ENCODE data around the gene USP53.
A peak's percentile ranks its signal among the peaks of the same experiment; 100 is the strongest.
"Not testable (repeated sequence)": the region's sequence is repeated elsewhere in the genome, so short reads cannot be mapped to it uniquely, and the experiment has no call there.

Gene USP53

DNA sequence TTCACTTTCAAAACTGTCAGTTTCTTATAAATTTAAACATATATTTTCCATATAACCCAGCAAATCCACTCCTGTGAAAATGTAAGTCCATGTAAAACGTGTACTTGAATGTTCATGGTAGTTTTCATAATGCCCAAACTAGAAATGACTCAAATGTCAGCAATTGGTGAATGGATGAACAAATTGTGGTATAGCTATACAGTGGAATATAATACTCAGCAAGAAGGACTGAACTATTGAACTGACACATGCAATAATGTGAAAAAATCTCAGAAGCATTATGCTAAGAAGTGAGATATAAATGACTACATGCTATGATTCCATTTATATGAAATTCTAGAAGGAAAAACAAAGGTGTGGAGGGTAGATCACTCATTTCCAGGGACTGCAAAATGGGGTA lies 52.2 kb downstream of the USP53 start:
- DNase-seq (ENCODE audit: insufficient read length, low spot score) (no peak), FAIRE-seq (no peak)
- TF ChIP-seq, protein P1, sequence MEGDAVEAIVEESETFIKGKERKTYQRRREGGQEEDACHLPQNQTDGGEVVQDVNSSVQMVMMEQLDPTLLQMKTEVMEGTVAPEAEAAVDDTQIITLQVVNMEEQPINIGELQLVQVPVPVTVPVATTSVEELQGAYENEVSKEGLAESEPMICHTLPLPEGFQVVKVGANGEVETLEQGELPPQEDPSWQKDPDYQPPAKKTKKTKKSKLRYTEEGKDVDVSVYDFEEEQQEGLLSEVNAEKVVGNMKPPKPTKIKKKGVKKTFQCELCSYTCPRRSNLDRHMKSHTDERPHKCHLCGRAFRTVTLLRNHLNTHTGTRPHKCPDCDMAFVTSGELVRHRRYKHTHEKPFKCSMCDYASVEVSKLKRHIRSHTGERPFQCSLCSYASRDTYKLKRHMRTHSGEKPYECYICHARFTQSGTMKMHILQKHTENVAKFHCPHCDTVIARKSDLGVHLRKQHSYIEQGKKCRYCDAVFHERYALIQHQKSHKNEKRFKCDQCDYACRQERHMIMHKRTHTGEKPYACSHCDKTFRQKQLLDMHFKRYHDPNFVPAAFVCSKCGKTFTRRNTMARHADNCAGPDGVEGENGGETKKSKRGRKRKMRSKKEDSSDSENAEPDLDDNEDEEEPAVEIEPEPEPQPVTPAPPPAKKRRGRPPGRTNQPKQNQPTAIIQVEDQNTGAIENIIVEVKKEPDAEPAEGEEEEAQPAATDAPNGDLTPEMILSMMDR (IDR thresholded peaks at IDR 0.05; ENCODE audit: insufficient read depth, missing control alignments): no peak

DNA sequence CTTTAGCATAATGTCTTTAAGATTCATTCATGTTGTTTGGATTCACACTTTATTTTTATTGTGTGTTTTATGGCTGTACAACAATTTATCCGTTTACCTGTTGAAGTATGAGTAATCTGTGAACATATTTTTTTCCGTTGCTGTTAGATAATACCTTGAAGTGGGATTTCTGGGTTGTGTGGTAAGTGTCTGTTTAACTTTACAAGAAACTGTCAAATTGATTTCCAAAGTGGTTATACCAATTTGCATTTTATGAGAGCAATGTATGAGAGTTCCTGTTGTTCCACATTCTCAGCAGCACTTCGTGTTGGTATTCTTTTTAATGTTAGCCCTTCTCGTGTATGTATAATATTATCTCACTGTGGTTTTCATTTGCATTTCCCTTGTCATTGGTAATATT lies 53.6 kb downstream of the USP53 start:
- no peak for FAIRE-seq
- TF ChIP-seq, protein P1 (IDR thresholded peaks at IDR 0.05; ENCODE audit: insufficient read depth, missing control alignments): no peak
- DNase-seq (ENCODE audit: insufficient read length, low spot score): no peak

DNA sequence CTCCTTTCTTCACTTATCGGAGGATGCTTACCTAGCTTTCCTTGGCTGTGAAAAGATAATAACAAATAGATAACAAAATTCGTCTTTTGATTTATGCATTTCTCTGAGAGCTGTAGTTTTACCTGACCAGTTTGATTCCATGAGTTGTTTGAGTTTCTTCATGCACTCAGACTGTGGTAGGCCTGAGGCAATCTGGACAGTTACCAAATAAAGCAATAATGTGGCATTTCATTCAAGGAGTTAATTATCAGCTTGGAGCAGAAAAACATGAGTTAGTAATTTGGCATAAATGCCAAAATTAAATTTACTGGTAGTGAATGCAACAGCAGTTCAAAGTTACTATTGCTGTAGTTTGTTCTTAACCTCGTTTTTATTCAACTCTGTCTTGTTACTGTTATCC lies 56.0 kb downstream of the USP53 start:
- FAIRE-seq (no peak), DNase-seq (ENCODE audit: insufficient read length, low spot score) (no peak)
- TF ChIP-seq, protein P1 (IDR thresholded peaks at IDR 0.05; ENCODE audit: insufficient read depth, missing control alignments): no peak

DNA sequence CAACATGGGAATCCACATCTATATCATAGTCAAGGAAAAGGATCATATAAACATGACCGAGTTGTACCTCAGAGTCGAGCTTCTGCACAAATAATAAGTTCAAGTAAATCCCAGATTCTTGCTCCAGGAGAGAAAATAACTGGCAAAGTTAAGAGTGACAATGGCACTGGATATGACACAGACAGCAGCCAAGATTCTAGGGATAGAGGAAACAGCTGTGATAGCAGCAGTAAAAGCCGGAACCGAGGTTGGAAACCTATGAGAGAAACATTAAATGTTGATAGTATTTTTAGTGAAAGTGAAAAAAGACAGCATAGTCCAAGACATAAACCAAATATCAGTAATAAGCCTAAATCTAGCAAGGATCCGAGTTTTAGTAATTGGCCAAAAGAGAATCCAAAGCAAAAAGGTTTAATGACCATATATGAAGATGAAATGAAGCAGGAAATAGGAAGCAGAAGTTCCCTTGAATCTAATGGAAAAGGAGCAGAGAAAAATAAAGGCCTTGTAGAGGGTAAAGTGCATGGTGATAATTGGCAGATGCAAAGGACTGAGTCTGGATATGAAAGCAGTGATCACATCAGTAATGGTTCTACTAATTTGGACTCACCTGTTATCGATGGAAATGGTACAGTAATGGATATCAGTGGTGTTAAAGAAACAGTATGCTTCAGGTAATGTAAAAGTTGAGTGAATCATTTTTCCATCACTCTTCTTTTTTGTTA lies 59.0 kb downstream of the USP53 start:
- FAIRE-seq: no peak
- TF ChIP-seq, protein P1 (IDR thresholded peaks at IDR 0.05; ENCODE audit: insufficient read depth, missing control alignments): no peak
- DNase-seq (ENCODE audit: insufficient read length, low spot score): no peak

DNA sequence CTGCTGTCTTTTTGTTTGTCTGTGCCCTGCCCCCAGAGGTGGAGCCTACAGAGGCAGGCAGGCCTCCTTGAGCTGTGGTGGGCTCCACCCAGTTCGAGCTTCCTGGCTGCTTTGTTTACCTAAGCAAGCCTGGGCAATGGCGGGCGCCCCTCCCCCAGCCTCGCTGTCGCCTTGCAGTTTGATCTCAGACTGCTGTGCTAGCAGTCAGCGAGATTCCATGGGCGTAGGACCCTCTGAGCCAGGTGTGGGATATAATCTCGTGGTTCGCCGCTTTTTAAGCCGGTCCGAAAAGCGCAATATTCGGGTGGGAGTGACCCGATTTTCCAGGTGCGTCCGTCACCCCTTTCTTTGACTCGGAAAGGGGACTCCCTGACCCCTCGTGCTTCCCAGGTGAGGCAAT lies 67.0 kb downstream of the USP53 start:
- DNase-seq (ENCODE audit: insufficient read length, low spot score); FAIRE-seq: not testable (repeated sequence)

DNA sequence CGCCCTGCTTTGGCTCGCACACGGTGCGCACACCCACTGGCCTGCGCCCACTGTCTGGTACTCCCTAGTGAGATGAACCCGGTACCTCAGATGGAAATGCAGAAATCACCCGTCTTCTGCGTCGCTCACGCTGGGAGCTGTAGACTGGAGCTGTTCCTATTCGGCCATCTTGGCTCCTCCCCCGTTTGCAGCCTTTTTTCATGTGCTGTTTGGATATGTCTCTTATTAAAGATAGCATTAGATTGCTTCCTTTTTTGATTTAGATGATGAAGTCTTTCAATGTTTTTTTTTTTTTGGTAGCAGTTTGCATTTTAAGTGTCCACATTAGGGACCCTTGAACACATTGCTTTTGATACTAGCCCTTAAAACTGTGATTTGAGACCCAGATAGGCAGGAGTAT lies 67.4 kb downstream of the USP53 start:
- FAIRE-seq; DNase-seq (ENCODE audit: insufficient read length, low spot score): not testable (repeated sequence)

DNA sequence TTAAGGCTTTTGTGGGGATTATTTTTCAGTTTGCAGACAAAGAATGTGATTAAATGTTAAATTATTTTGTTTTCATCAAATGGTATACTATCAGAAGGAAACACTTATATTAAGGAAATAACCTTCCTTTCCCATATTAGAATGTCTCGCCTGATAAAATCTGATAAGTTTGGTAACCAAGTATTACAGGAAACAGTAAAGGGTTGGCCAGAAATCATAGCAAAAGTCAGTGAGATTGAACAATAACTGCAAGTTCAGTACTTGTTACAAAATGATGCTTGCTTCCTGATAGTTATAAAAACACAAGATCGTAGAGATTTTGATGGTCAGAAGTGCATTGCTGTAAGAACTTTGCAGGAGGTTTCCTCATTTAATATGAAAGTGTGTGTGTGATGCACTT lies 68.9 kb downstream of the USP53 start:
- TF ChIP-seq, protein P1 (IDR thresholded peaks at IDR 0.05; ENCODE audit: insufficient read depth, missing control alignments): no peak
- no peak for FAIRE-seq
- DNase-seq (ENCODE audit: insufficient read length, low spot score): no peak

DNA sequence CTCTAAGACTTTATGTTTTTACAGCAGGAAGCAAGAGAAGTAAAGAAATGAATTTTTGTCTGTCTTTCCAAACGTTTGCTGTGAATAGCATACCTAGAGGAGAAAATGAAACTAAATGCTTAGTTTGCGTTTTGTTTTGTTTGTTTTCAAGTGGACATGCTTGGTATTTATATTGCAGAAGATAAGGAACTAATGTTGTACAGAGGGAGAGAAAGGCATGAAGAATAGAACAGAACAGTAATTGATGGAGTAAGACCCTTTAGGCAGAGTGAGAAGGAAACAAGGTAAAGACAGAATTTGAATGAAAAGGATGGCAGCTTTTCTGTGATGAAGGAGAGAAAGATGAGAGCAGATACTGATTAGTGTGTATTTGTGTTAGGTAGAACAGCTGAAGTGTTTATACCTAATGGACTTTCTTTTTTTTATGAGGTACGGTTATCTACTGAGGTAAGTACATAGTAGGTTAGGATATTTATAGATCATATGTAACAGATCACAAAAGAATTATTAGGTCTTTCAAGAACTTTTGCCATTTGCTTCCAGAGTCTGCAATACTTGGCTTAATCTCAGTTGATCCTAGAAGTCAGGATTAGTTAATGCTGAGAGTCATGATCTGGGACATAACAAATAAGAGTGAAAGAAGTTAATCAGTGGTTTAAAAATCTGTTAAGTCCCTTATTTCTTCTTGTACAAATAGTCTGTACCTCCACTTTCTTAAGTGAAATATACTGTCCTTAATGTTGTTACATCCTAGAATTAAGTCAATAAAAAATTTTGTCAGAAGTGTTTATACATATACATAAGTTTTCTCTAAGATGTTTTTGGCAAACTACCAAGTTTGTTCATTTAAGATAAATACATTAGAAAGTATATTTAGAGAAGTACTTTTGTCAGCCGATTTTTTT lies 72.6 kb downstream of the USP53 start:
- FAIRE-seq (peak; percentile 6), DNase-seq (ENCODE audit: insufficient read length, low spot score) (no peak)
- TF ChIP-seq, protein P1 (IDR thresholded peaks at IDR 0.05; ENCODE audit: insufficient read depth, missing control alignments): no peak
